C4-2B (cell line): ENCODE data around the gene SEBOX.

Source experiments
- ZFX ChIP-seq: fragments of 450-650 bp; IDR thresholded peaks from 2 replicates; pipeline ENCODE4 v1.6.1; 2017
- TF ChIP-seq, protein P1 (sequence below): fragments of 450-650 bp; conservative IDR thresholded peaks from 2 replicates; pipeline ENCODE4 v1.5.1; 2017; ENCODE audit warnings: mild to moderate bottlenecking

GRCh38 chr17:28394337-28395116, 29.5 kb upstream of the SEBOX start:
- TF ChIP-seq, protein P1, sequence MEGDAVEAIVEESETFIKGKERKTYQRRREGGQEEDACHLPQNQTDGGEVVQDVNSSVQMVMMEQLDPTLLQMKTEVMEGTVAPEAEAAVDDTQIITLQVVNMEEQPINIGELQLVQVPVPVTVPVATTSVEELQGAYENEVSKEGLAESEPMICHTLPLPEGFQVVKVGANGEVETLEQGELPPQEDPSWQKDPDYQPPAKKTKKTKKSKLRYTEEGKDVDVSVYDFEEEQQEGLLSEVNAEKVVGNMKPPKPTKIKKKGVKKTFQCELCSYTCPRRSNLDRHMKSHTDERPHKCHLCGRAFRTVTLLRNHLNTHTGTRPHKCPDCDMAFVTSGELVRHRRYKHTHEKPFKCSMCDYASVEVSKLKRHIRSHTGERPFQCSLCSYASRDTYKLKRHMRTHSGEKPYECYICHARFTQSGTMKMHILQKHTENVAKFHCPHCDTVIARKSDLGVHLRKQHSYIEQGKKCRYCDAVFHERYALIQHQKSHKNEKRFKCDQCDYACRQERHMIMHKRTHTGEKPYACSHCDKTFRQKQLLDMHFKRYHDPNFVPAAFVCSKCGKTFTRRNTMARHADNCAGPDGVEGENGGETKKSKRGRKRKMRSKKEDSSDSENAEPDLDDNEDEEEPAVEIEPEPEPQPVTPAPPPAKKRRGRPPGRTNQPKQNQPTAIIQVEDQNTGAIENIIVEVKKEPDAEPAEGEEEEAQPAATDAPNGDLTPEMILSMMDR: no peak
- TF ChIP-seq ZFX: no peak
